Motor neuron (in vitro differentiated cells): ENCODE data around the gene SST. TPM values are rescaled to one million over a fixed set of nuclear protein-coding genes. Genes with fewer than 3 reads are reported as not detected.
A peak's percentile ranks its signal among the peaks of the same experiment; 100 is the strongest.
"Not testable (repeated sequence)": the region's sequence is repeated elsewhere in the genome, so short reads cannot be mapped to it uniquely, and the experiment has no call there.

ENCODE experiments used
- ATAC-seq, 8 experiments: fragments of 200-7000 bp; cut with Tn5 transposase; replicated peaks in 6 of 8; 2 replicates each; pipeline ENCODE4 v1.8.0; 2021; ENCODE audit warnings: mild to moderate bottlenecking in 8 of 8, moderate library complexity in 8 of 8
- H3K27ac ChIP-seq, 2 donors: fragments of 250-450 bp; sonication (Bioruptor Pico); 2 replicates each; pipeline ENCODE4 v1.9.0; 2021; ENCODE audit warnings: antibody characterized with exemption in 2 of 2, mild to moderate bottlenecking in 2 of 2, moderate library complexity in 1 of 2
- H3K4me1 ChIP-seq, 2 donors: fragments of 250-450 bp; sonication (Bioruptor Pico); replicated peaks in 1 of 2; 2 replicates each; pipeline ENCODE4 v1.6.1; 2021; ENCODE audit warnings: antibody characterized with exemption in 2 of 2, mild to moderate bottlenecking in 2 of 2, moderate library complexity in 1 of 2
- H3K4me3 ChIP-seq, 5 donors: fragments of 250-450 bp; sonication (Bioruptor Pico); 2 replicates each; pipeline ENCODE4 v1.9.0; 2021; ENCODE audit warnings: antibody characterized with exemption in 5 of 5, mild to moderate bottlenecking in 5 of 5, moderate library complexity in 4 of 5
- WGBS, 10 experiments: fragments of 450-650 bp; shearing (Covaris generic); methylation state at CpG; one replicate each; pipeline ENCODE4 v1.0.0; 2022; 5-methylcytosine and 5-hydroxymethylcytosine counted together
- in situ Hi-C, 9 experiments: fragments of 400-800 bp; cut with MboI; loops; one replicate each; pipeline ENCODE4 v1.15.0; 2021; ENCODE audit warnings: low sequenced_read_pairs in 9 of 9, low pct_unique_long_range_greater_than_20kb in 2 of 9; ENCODE audit not compliant: unreplicated experiment in 9 of 9
- total RNA-seq, 8 experiments: library from RNA; unstranded; fragments of 300-600 nt; gene quantifications; 2 replicates each; pipeline versions ENCODE4 v1.2.3 to v1.2.4, GENCODE V29; 2022

Gene SST
- total RNA-seq, 8 experiments from 2014 or later, result 3.6 to 21.2 (median 17.4) TPM; not detected in 3

GRCh38 chr3:187698499-187699399 lies 28.6 kb upstream of the SST start:
- Histone ChIP-seq H3K4me1 (no peaks in the 10 kb centered on the region), H3K27ac (no peak overlapping the region), H3K4me3 (no peak overlapping the region)
- 40 to 100% (median 86%) methylated on average over 1 to 10 of the region's 42 CpGs; no CpG with 5 or more reads in 2 of the 10 experiments for WGBS, 10 experiments
- in situ Hi-C loops, result loop anchor here in 7 of 9 experiments (25.0 kb wide), 3 partner anchors 386 to 836 kb away; no protein-coding TSS in a partner anchor
- no peak for ATAC-seq

GRCh38 chr3:187696021-187696420 lies 25.8 kb upstream of the SST start:
- in situ Hi-C loops, result loop anchor here in 7 of 9 experiments (25.0 kb wide), 3 partner anchors 384 to 834 kb away; no protein-coding TSS in a partner anchor
- H3K4me3 ChIP-seq, result no peak overlapping the region
- no peak overlapping the region for H3K27ac ChIP-seq
- H3K4me1 ChIP-seq, result no peaks in the 10 kb centered on the region
- peak in 1 of 8 experiments; percentile 61 for ATAC-seq
- WGBS, 10 experiments, result 0 to 44% (median 17%) methylated on average over 1 to 4 of the region's 4 CpGs; no CpG with 5 or more reads in 6 of the 10 experiments

- peak in 2 of 8 experiments; percentile 40 to 52 for ATAC-seq
- no peaks in the 10 kb centered on the region for H3K4me1 ChIP-seq
- no peak overlapping the region for H3K27ac ChIP-seq
- 0 to 100% (median 54%) methylated on average over 1 to 4 of the region's 4 CpGs; no CpG with 5 or more reads in 1 of the 10 experiments for WGBS, 10 experiments
- H3K4me3 ChIP-seq, result no peak overlapping the region
- in situ Hi-C loops, result loop anchor here in 7 of 9 experiments (25.0 kb wide), 3 partner anchors 383 to 833 kb away; no protein-coding TSS in a partner anchor
These were observed 25.3 kb upstream of the SST start for GRCh38 chr3:187695449-187695848.

GRCh38 chr3:187694801-187695200 lies 24.6 kb upstream of the SST start:
- 21 to 100% (median 71%) methylated on average over 1 to 3 of the region's 3 CpGs; no CpG with 5 or more reads in 3 of the 10 experiments for WGBS, 10 experiments
- Histone ChIP-seq H3K4me3 (no peak overlapping the region), H3K4me1 (no peaks in the 10 kb centered on the region), H3K27ac (no peak overlapping the region)
- in situ Hi-C loops, result loop anchor here in 7 of 9 experiments (25.0 kb wide), 3 partner anchors 382 to 832 kb away; no protein-coding TSS in a partner anchor
- no peak for ATAC-seq

GRCh38 chr3:187693431-187693830 lies 23.2 kb upstream of the SST start:
- in situ Hi-C loops, result loop anchor here in 7 of 9 experiments (25.0 kb wide), 3 partner anchors 381 to 831 kb away; no protein-coding TSS in a partner anchor
- H3K4me3 ChIP-seq, result no peak overlapping the region
- 100% methylated on average over 1 of the region's 1 CpG; no CpG with 5 or more reads in 7 of the 10 experiments for WGBS, 10 experiments
- ATAC-seq, result no peak
- no peak overlapping the region for H3K27ac ChIP-seq
- H3K4me1 ChIP-seq, result no peaks in the 10 kb centered on the region

- 6 to 88% (median 40%) methylated on average over 1 to 4 of the region's 4 CpGs; no CpG with 5 or more reads in 5 of the 10 experiments for WGBS, 10 experiments
- Histone ChIP-seq H3K4me3 (no peak overlapping the region), H3K27ac (no peak overlapping the region), H3K4me1 (no peaks in the 10 kb centered on the region)
- in situ Hi-C loops, result loop anchor here in 8 of 9 experiments (10.0 to 25.0 kb wide), 5 partner anchors 375 to 828 kb away; no protein-coding TSS in a partner anchor
- ATAC-seq, result no peak
These were observed 19.8 kb upstream of the SST start for GRCh38 chr3:187689984-187690383.

- in situ Hi-C loops, result loop anchor here in 8 of 9 experiments (10.0 to 25.0 kb wide), 5 partner anchors 372 to 824 kb away; no protein-coding TSS in a partner anchor
- ATAC-seq, result no peak
These were observed 16.6 kb upstream of the SST start for GRCh38 chr3:187686621-187687273.

GRCh38 chr3:187685948-187686347 lies 15.8 kb upstream of the SST start:
- WGBS, 10 experiments, result 63 to 100% (median 84%) methylated on average over 1 to 6 of the region's 7 CpGs; no CpG with 5 or more reads in 1 of the 10 experiments
- Histone ChIP-seq H3K4me1 (no peaks in the 10 kb centered on the region), H3K4me3 (no peak overlapping the region), H3K27ac (no peak overlapping the region)
- in situ Hi-C loops, result loop anchor here in 8 of 9 experiments (10.0 to 25.0 kb wide), 5 partner anchors 371 to 824 kb away; no protein-coding TSS in a partner anchor
- no peak for ATAC-seq

More at GRCh38 chr3:187686621-187687273, 16.6 kb upstream of the SST start:
- Histone ChIP-seq H3K27ac (no peak overlapping the region), H3K4me1 (no peaks in the 10 kb centered on the region), H3K4me3 (no peak overlapping the region)
- whole genome bisulfite sequencing, 10 experiments, result 14 to 100% (median 83%) methylated on average over 2 to 5 of the region's 5 CpGs

- H3K4me3 ChIP-seq, result no peak overlapping the region
- H3K4me1 ChIP-seq, result no peaks in the 10 kb centered on the region
- ATAC-seq, result no peak
- whole genome bisulfite sequencing, 10 experiments, result 0 to 100% (median 67%) methylated on average over 1 to 2 of the region's 2 CpGs; no CpG with 5 or more reads in 2 of the 10 experiments
- in situ Hi-C loops, result loop anchor here in 8 of 9 experiments (10.0 to 25.0 kb wide), 5 partner anchors 370 to 823 kb away; no protein-coding TSS in a partner anchor
- no peak overlapping the region for H3K27ac ChIP-seq
These were observed 14.7 kb upstream of the SST start for GRCh38 chr3:187684880-187685279.

GRCh38 chr3:187684444-187684843 lies 14.2 kb upstream of the SST start:
- Histone ChIP-seq H3K27ac (no peak overlapping the region), H3K4me3 (no peak overlapping the region), H3K4me1 (peaks cover 0 to 1% of the 10 kb centered on the region in 2 donors)
- in situ Hi-C loops, result loop anchor here in 8 of 9 experiments (10.0 to 25.0 kb wide), 5 partner anchors 370 to 822 kb away; no protein-coding TSS in a partner anchor
- no peak for ATAC-seq
- 25 to 100% (median 95%) methylated on average over 1 of the region's 1 CpG; no CpG with 5 or more reads in 4 of the 10 experiments for WGBS, 10 experiments

- H3K27ac ChIP-seq, H3K4me3 ChIP-seq, ATAC-seq, H3K4me1 ChIP-seq: not testable (repeated sequence)
- in situ Hi-C loops, result loop anchor here in 8 of 9 experiments (10.0 to 25.0 kb wide), 5 partner anchors 367 to 819 kb away; no protein-coding TSS in a partner anchor
- WGBS, 10 experiments, result 35 to 92% (median 85%) methylated on average over 3 to 5 of the region's 11 CpGs; no CpG with 5 or more reads in 2 of the 10 experiments
These were observed 11.6 kb upstream of the SST start for GRCh38 chr3:187681756-187682155.
